HCT116 (cell line): ENCODE results near the gene HIPK3. TPM values are rescaled to one million over a fixed set of nuclear protein-coding genes. Genes with fewer than 3 reads are reported as not detected.

ENCODE experiments used
- ATAC-seq: fragments of 200-7000 bp; cut with Tn5 transposase; 2 replicates; pipeline ENCODE4 v1.9.1; 2020; ENCODE audit warnings: mild to moderate bottlenecking, moderate library complexity
- BruUV-seq: library from RNA; stranded (reverse); fragments of 400-500 nt; replicated peaks from 2 replicates; lab custom pipeline; 2021; lab: Mats Ljungman, UMichigan
- CTCF ChIA-PET: fragments of 300-600 bp; sonication (Branson Sonifier 250); formaldehyde crosslinking; loops from one replicate; lab custom pipeline; 2021; ENCODE audit warnings: antibody characterized with exemption; lab: Charles Lee
- POLR2A ChIA-PET: fragments of 300-600, 350-600 bp; sonication (Branson Sonifier 250); formaldehyde crosslinking; loops from one replicate; lab custom pipeline; 2021; ENCODE audit warnings: antibody characterized with exemption; lab: Charles Lee
- RAD21 ChIA-PET, 2 experiments: fragments of 300-600 bp; sonication (Branson Sonifier 250); formaldehyde crosslinking; loops; one replicate each; lab custom pipeline; 2023; ENCODE audit warnings: low total read pairs in 2 of 2; ENCODE audit not compliant: uncharacterized antibody in 2 of 2, unreplicated experiment in 2 of 2, low non-redundant PET in 1 of 2; lab: Charles Lee
- DNase-seq: peaks from one replicate; pipeline ENCODE4 v3.0.0-alpha.2; 2010; ENCODE audit warnings: low read depth, low spot score
- H2AFZ ChIP-seq: fragments of 200-600 bp; shearing (Covaris generic), sonication (generic); 2 replicates; pipeline ENCODE4 v1.6.1; 2017; ENCODE audit warnings: low read depth, mixed run types, mixed read lengths, antibody characterized with exemption, low read length; ENCODE audit not compliant: poor library complexity, severe bottlenecking
- H3K27ac ChIP-seq: 2 replicates; pipeline ENCODE4 v1.5.1; 2012; ENCODE audit warnings: low read depth, low read length
- H3K27me3 ChIP-seq: fragments of 200-600 bp; sonication (generic); 2 replicates; pipeline ENCODE4 v1.6.1; 2016; ENCODE audit warnings: mixed run types, low read length, mixed read lengths; ENCODE audit not compliant: insufficient read depth
- H3K36me3 ChIP-seq, 2 experiments: fragments of 200-500 bp in 1 of 2; fragments of 200-600 bp in 1 of 2; sonication (Bioruptor generic) in 1 of 2; sonication (generic) in 1 of 2; 2 replicates each; pipeline versions ENCODE4 v1.5.1 to v1.6.1; 2014 to 2016; ENCODE audit warnings: low read length in 2 of 2, inconsistent platforms in 1 of 2, mixed read lengths in 1 of 2, mixed run types in 1 of 2; ENCODE audit not compliant: insufficient read depth in 2 of 2, control insufficient read depth in 1 of 2
- H3K4me1 ChIP-seq, 2 experiments: fragments of 200-600 bp in 1 of 2; sonication (generic) in 1 of 2; 2 replicates each; pipeline versions ENCODE4 v1.5.1 to v1.6.1; 2012 to 2017; ENCODE audit warnings: low read length in 2 of 2, inconsistent platforms in 1 of 2, mild to moderate bottlenecking in 1 of 2, mixed read lengths in 1 of 2, mixed run types in 1 of 2, moderate library complexity in 1 of 2; ENCODE audit not compliant: insufficient read depth in 2 of 2, control insufficient read depth in 1 of 2
- H3K4me2 ChIP-seq: fragments of 200-600 bp; sonication (generic); 2 replicates; pipeline ENCODE4 v1.6.1; 2017; ENCODE audit warnings: mixed run types, low read length, mixed read lengths
- H3K4me3 ChIP-seq, 2 experiments: fragments of 200-600 bp in 1 of 2; sonication (generic) in 1 of 2; replicated peaks in 1 of 2; 2 replicates each; pipeline ENCODE4 v1.5.1; 2011 to 2016; ENCODE audit warnings: low read length in 2 of 2, control low read depth in 1 of 2, low read depth in 1 of 2, mild to moderate bottlenecking in 1 of 2, mixed read lengths in 1 of 2, mixed run types in 1 of 2
- H3K79me2 ChIP-seq: fragments of 200-600 bp; sonication (generic); 2 replicates; pipeline ENCODE4 v1.6.1; 2017; ENCODE audit warnings: mild to moderate bottlenecking, mixed run types, low read length, moderate library complexity, mixed read lengths; ENCODE audit not compliant: insufficient read depth
- H3K9ac ChIP-seq: fragments of 200-600 bp; sonication (generic); 2 replicates; pipeline ENCODE4 v1.6.1; 2016; ENCODE audit warnings: low read length, mixed read lengths
- H3K9me2 ChIP-seq: fragments of 200-600 bp; sonication (generic), shearing (Covaris generic); 2 replicates; pipeline ENCODE4 v1.6.1; 2017; ENCODE audit warnings: mixed run types, mild to moderate bottlenecking, moderate library complexity; ENCODE audit not compliant: insufficient read depth
- H3K9me3 ChIP-seq, 2 experiments: fragments of 200-500 bp in 1 of 2; fragments of 200-600 bp in 1 of 2; sonication (Bioruptor generic) in 1 of 2; sonication (generic) in 1 of 2; 2 replicates each; pipeline ENCODE4 v1.6.1; 2014 to 2017; ENCODE audit warnings: low read length in 2 of 2, mixed read lengths in 2 of 2, inconsistent platforms in 1 of 2, low read depth in 1 of 2, mild to moderate bottlenecking in 1 of 2, mixed run types in 1 of 2, moderate library complexity in 1 of 2; ENCODE audit not compliant: control insufficient read depth in 1 of 2, insufficient read depth in 1 of 2
- H4K20me1 ChIP-seq: fragments of 200-600 bp; sonication (generic), shearing (Covaris generic); 2 replicates; pipeline ENCODE4 v1.6.1; 2017; ENCODE audit warnings: mixed run types, mild to moderate bottlenecking, moderate library complexity; ENCODE audit not compliant: insufficient read depth
- ATF3 ChIP-seq: IDR thresholded peaks from 2 replicates; pipeline ENCODE4 v1.6.1; 2012
- CEBPB ChIP-seq: IDR thresholded peaks from 2 replicates; pipeline ENCODE4 v1.6.1; 2012; ENCODE audit warnings: low read depth
- EZH2 ChIP-seq: fragments of 200-600 bp; sonication (generic); IDR thresholded peaks from 2 replicates; pipeline ENCODE4 v1.6.1; 2017; ENCODE audit warnings: antibody characterized with exemption, mixed run types
- EZH2phosphoT487 ChIP-seq: fragments of 200-600 bp; IDR thresholded peaks from 2 replicates; pipeline ENCODE4 v1.6.1; 2018; ENCODE audit warnings: antibody characterized with exemption, borderline replicate concordance
- JUND ChIP-seq: IDR thresholded peaks from 2 replicates; pipeline ENCODE4 v1.6.1; 2012
- MAX ChIP-seq: IDR thresholded peaks from 2 replicates; pipeline ENCODE4 v1.6.1; 2012
- POLR2AphosphoS5 ChIP-seq: IDR thresholded peaks from 2 replicates; pipeline ENCODE4 v1.6.1; 2011; ENCODE audit warnings: mild to moderate bottlenecking, low read depth, low read length, moderate library complexity
- SP1 ChIP-seq: IDR thresholded peaks from 2 replicates; pipeline ENCODE4 v1.6.1; 2012; ENCODE audit warnings: low read depth
- SRF ChIP-seq: IDR thresholded peaks from 2 replicates; pipeline ENCODE4 v1.6.1; 2012; ENCODE audit warnings: low read depth
- ZBTB33 ChIP-seq: IDR thresholded peaks from 2 replicates; pipeline ENCODE4 v1.6.1; 2011; ENCODE audit warnings: mild to moderate bottlenecking, low read length, moderate library complexity; ENCODE audit not compliant: insufficient replicate concordance; ENCODE audit errors: extremely low read depth
- intact Hi-C: fragments of 100-400 bp; cut with micrococcal nuclease; formaldehyde crosslinking; loops from 2 replicates; pipeline ENCODE4 v1.10.0; 2022
- total RNA-seq: library from RNA; stranded (reverse); gene quantifications from one replicate; pipeline ENCODE4 v1.2.1, GENCODE V29; 2021; ENCODE audit not compliant: unreplicated experiment

Gene HIPK3
- total RNA-seq, 1 experiment from 2014 or later, result 35.2 TPM

- TF ChIP-seq SP1 (no peak), ATF3 (no peak), MAX (no peak), CEBPB (no peak), POLR2AphosphoS5 (no peak), JUND (no peak), EZH2 (no peak), EZH2phosphoT487 (no peak), ZBTB33 (no peak), SRF (no peak)
- no peak for DNase-seq
- Histone ChIP-seq H3K27ac (no peak overlapping the region), H3K4me3 (no peak overlapping the region), H3K9ac (no peak overlapping the region), H3K36me3 (no peaks in the 10 kb centered on the region), H3K4me1 (no peaks in the 10 kb centered on the region), H3K79me2 (no peaks in the 10 kb centered on the region), H3K9me3 (no peaks in the 10 kb centered on the region), H3K9me2 (no peaks in the 10 kb centered on the region), H2AFZ (no peak overlapping the region), H4K20me1 (no peaks in the 10 kb centered on the region), H3K27me3 (no peaks in the 10 kb centered on the region), H3K4me2 (no peak overlapping the region)
- ChIA-PET POLR2A (no interaction called here), RAD21 (no interaction called here), CTCF (no interaction called here)
- no TSS peak for BruUV-seq
- no peak for ATAC-seq
- intact Hi-C loops, result no loop called here
Measured at GRCh38 chr11:33399421-33399820, 142.2 kb downstream of the HIPK3 start.
